Keratinocyte (primary cell): ENCODE data around the gene PM20D1. TPM values are rescaled to one million over a fixed set of nuclear protein-coding genes. Genes with fewer than 3 reads are reported as not detected.

Source experiments
- DNase-seq: peaks from one replicate; pipeline ENCODE4 v3.0.0-alpha.2; 2011; ENCODE audit warnings: low read depth, missing footprints, low spot score
- FAIRE-seq: peaks from 2 replicates; lab custom pipeline; 2011; peaks lifted over from hg19 to GRCh38; lab: Jason Lieb, UNC
- H2AFZ ChIP-seq: 2 replicates; pipeline ENCODE4 v1.6.0; 2012; ENCODE audit warnings: low read length, control low read depth, inconsistent platforms; ENCODE audit not compliant: control insufficient read depth
- H3K27ac ChIP-seq: 2 replicates; pipeline ENCODE4 v1.5.1; 2011; ENCODE audit warnings: low read length; ENCODE audit not compliant: control insufficient read depth, insufficient read depth
- H3K27me3 ChIP-seq: 3 replicates; pipeline ENCODE4 v1.6.0; 2011; ENCODE audit warnings: low read length; ENCODE audit not compliant: control insufficient read depth, insufficient read depth; ENCODE audit errors: extremely low read depth
- H3K36me3 ChIP-seq, 2 experiments: 2 replicates in 1 of 2; 3 replicates in 1 of 2; pipeline ENCODE4 v1.5.1; 2011; ENCODE audit warnings: low read length in 2 of 2, mild to moderate bottlenecking in 1 of 2; ENCODE audit not compliant: control insufficient read depth in 2 of 2, insufficient read depth in 2 of 2; ENCODE audit errors: extremely low read depth in 1 of 2
- H3K4me1 ChIP-seq: 3 replicates; pipeline ENCODE4 v1.5.1; 2011; ENCODE audit warnings: low read length; ENCODE audit not compliant: control insufficient read depth, insufficient read depth; ENCODE audit errors: extremely low read depth
- H3K4me2 ChIP-seq: 3 replicates; pipeline ENCODE4 v1.6.0; 2011; ENCODE audit warnings: low read depth, low read length; ENCODE audit not compliant: control insufficient read depth, insufficient read depth; ENCODE audit errors: extremely low read depth
- H3K4me3 ChIP-seq, 3 experiments: fragments of 200-600 bp in 1 of 3; sonication (generic) in 1 of 3; 2 replicates in 2 of 3; 3 replicates in 1 of 3; pipeline ENCODE4 v1.5.1; 2011 to 2016; ENCODE audit warnings: low read length in 3 of 3, mild to moderate bottlenecking in 3 of 3, control low read depth in 2 of 3, inconsistent platforms in 1 of 3, low read depth in 1 of 3, mixed read lengths in 1 of 3, mixed run types in 1 of 3, moderate library complexity in 1 of 3; ENCODE audit not compliant: control insufficient read depth in 2 of 3, insufficient read depth in 2 of 3; ENCODE audit errors: extremely low read depth in 1 of 3
- H3K79me2 ChIP-seq: 2 replicates; pipeline ENCODE4 v1.6.0; 2012; ENCODE audit warnings: low read length; ENCODE audit not compliant: control insufficient read depth, insufficient read depth
- H3K9ac ChIP-seq: 3 replicates; pipeline ENCODE4 v1.6.0; 2011; ENCODE audit warnings: low read length; ENCODE audit not compliant: control insufficient read depth, insufficient read depth; ENCODE audit errors: extremely low read depth
- H3K9me1 ChIP-seq: 3 replicates; pipeline ENCODE4 v1.6.0; 2011; ENCODE audit warnings: low read length; ENCODE audit not compliant: control insufficient read depth, insufficient read depth; ENCODE audit errors: extremely low read depth
- H3K9me3 ChIP-seq: 2 replicates; pipeline ENCODE4 v1.5.1; 2012; ENCODE audit warnings: low read depth, low read length; ENCODE audit not compliant: control insufficient read depth
- H4K20me1 ChIP-seq: 3 replicates; pipeline ENCODE4 v1.6.0; 2011; ENCODE audit warnings: low read length; ENCODE audit not compliant: control insufficient read depth, insufficient read depth; ENCODE audit errors: extremely low read depth
- CTCF ChIP-seq, 3 experiments: IDR thresholded peaks in 1 of 3; conservative IDR thresholded peaks in 1 of 3; optimal IDR thresholded peaks in 1 of 3; 2 replicates in 2 of 3; 3 replicates in 1 of 3; pipeline versions ENCODE3 to v1.5.1; 2011; ENCODE audit warnings: low read length in 3 of 3, mild to moderate bottlenecking in 3 of 3, moderate library complexity in 2 of 3, control low read depth in 1 of 3, inconsistent platforms in 1 of 3; ENCODE audit not compliant: insufficient read depth in 2 of 3; ENCODE audit errors: extremely low read depth in 1 of 3
- EZH2 ChIP-seq: IDR thresholded peaks from one replicate; pipeline ENCODE4 v1.6.1; 2012; ENCODE audit warnings: inconsistent platforms, mild to moderate bottlenecking, low read length, moderate library complexity
- dilution Hi-C: fragments of 300-500 bp; cut with MboI; formaldehyde crosslinking; loops from one replicate; pipeline ENCODE4 v1.7.0; 2020; ENCODE audit warnings: low sequenced_read_pairs; ENCODE audit not compliant: extremely low pct_ligation_motif_present
- polyA plus RNA-seq, 5 experiments: library from polyadenylated mRNA; depleted of rRNA in 3 of 5; stranded (reverse) in 3 of 5; stranded (forward) in 1 of 5; unstranded in 1 of 5; fragments of >200 nt; gene quantifications; 1 replicate in 1 of 5; 2 replicates in 3 of 5; 3 replicates in 1 of 5; pipeline versions ENCODE4 v1.2.1 to v1.2.3, GENCODE V29; 2011 to 2012; ENCODE audit warnings: missing spikeins in 2 of 5, low read depth in 1 of 5, low replicate concordance in 1 of 5

The PM20D1 gene
- polyA plus RNA-seq, 1 donor (not counting 4 experiments of a cell fraction or from before 2014, with no cell fraction given) = 0.05 TPM

- dilution Hi-C loops = no loop called here
- peaks cover 6 to 10% of the 10 kb centered on the region in 2 experiments for H3K36me3 ChIP-seq
- H3K79me2 ChIP-seq = peaks cover 22% of the 10 kb centered on the region
- H3K9me3 ChIP-seq = no peaks in the 10 kb centered on the region
- H3K27ac ChIP-seq = no peak overlapping the region
- no peak overlapping the region for H3K4me2 ChIP-seq
- no peaks in the 10 kb centered on the region for H3K27me3 ChIP-seq
- DNase-seq (no peak), FAIRE-seq (no peak)
- H2AFZ ChIP-seq = no peak overlapping the region
- H3K4me1 ChIP-seq = peaks cover 15% of the 10 kb centered on the region
- no peaks in the 10 kb centered on the region for H3K9me1 ChIP-seq
- no peak overlapping the region for H3K4me3 ChIP-seq
- H3K9ac ChIP-seq = no peak overlapping the region
- TF ChIP-seq EZH2 (no peak), CTCF (optimal IDR thresholded peaks at IDR 0.05 in 1 of 3, IDR thresholded peaks at IDR 0.05 in 1 of 3, conservative IDR thresholded peaks at IDR 0.05 in 1 of 3; ENCODE audit: extremely low read depth in 1 of 3, insufficient read depth in 2 of 3, low read length in 3 of 3) (no peak)
- no peaks in the 10 kb centered on the region for H4K20me1 ChIP-seq
Observed at GRCh38 chr1:205803986-205804385, 45.9 kb downstream of the PM20D1 start.

- peaks cover 0 to 10% of the 10 kb centered on the region in 2 experiments for H3K36me3 ChIP-seq
- no peak for FAIRE-seq
Observed at GRCh38 chr1:205802060-205802459, 47.9 kb downstream of the PM20D1 start.

More at GRCh38 chr1:205802060-205802459, 47.9 kb downstream of the PM20D1 start:
- DNase-seq = no peak
- TF ChIP-seq EZH2 = no peak
- no peak for TF ChIP-seq CTCF (optimal IDR thresholded peaks at IDR 0.05 in 1 of 3, IDR thresholded peaks at IDR 0.05 in 1 of 3, conservative IDR thresholded peaks at IDR 0.05 in 1 of 3; ENCODE audit: extremely low read depth in 1 of 3, insufficient read depth in 2 of 3, low read length in 3 of 3)
- no peaks in the 10 kb centered on the region for H4K20me1 ChIP-seq
- no peaks in the 10 kb centered on the region for H3K27me3 ChIP-seq
- H3K9ac ChIP-seq = no peak overlapping the region
- H2AFZ ChIP-seq = no peak overlapping the region
- peaks cover 18% of the 10 kb centered on the region for H3K4me1 ChIP-seq
- peaks cover 19% of the 10 kb centered on the region for H3K79me2 ChIP-seq
- H3K9me3 ChIP-seq = no peaks in the 10 kb centered on the region
- H3K27ac ChIP-seq = no peak overlapping the region
- dilution Hi-C loops = no loop called here
- H3K4me3 ChIP-seq = no peak overlapping the region
- H3K9me1 ChIP-seq = no peaks in the 10 kb centered on the region
- H3K4me2 ChIP-seq = no peak overlapping the region
